Astrocyte (in vitro differentiated cells and primary cell): ENCODE data around the gene GCM1. TPM values are rescaled to one million over a fixed set of nuclear protein-coding genes. Genes with fewer than 3 reads are reported as not detected.

Experiments
- DNase-seq: peaks from one replicate; pipeline ENCODE4 v3.0.0-alpha.2; 2010; ENCODE audit warnings: low read depth
- FAIRE-seq: peaks from 2 replicates; lab custom pipeline; 2011; peaks lifted over from hg19 to GRCh38; lab: Jason Lieb, UNC
- H2AFZ ChIP-seq: 2 replicates; pipeline ENCODE4 v1.6.0; 2012; ENCODE audit warnings: low read depth, low read length, inconsistent platforms
- H3K27ac ChIP-seq: 2 replicates; pipeline ENCODE4 v1.5.1; 2011; ENCODE audit warnings: low read depth, low read length, inconsistent platforms
- H3K27me3 ChIP-seq: 2 replicates; pipeline ENCODE4 v1.6.0; 2011; ENCODE audit warnings: low read length, inconsistent platforms; ENCODE audit not compliant: insufficient read depth
- H3K36me3 ChIP-seq: 2 replicates; pipeline ENCODE4 v1.5.1; 2011; ENCODE audit warnings: low read length, inconsistent platforms; ENCODE audit not compliant: insufficient read depth
- H3K4me1 ChIP-seq: 2 replicates; pipeline ENCODE4 v1.5.1; 2011; ENCODE audit warnings: low read length, inconsistent platforms; ENCODE audit not compliant: insufficient read depth
- H3K4me2 ChIP-seq: 2 replicates; pipeline ENCODE4 v1.6.0; 2012; ENCODE audit warnings: low read length, inconsistent platforms
- H3K4me3 ChIP-seq: 2 replicates; pipeline ENCODE4 v1.5.1; 2011; ENCODE audit warnings: low read depth, mild to moderate bottlenecking, low read length, inconsistent platforms; ENCODE audit not compliant: insufficient read depth
- H3K79me2 ChIP-seq: 2 replicates; pipeline ENCODE4 v1.6.0; 2012; ENCODE audit warnings: mild to moderate bottlenecking, low read length, inconsistent platforms; ENCODE audit not compliant: insufficient read depth
- H3K9ac ChIP-seq: 2 replicates; pipeline ENCODE4 v1.6.0; 2012; ENCODE audit warnings: mild to moderate bottlenecking, low read length, inconsistent platforms
- H3K9me3 ChIP-seq: 2 replicates; pipeline ENCODE4 v1.5.1; 2012; ENCODE audit warnings: low read depth, mild to moderate bottlenecking, low read length, inconsistent platforms; ENCODE audit not compliant: insufficient read depth
- H4K20me1 ChIP-seq: 2 replicates; pipeline ENCODE4 v1.6.0; 2012; ENCODE audit warnings: low read length, inconsistent platforms; ENCODE audit not compliant: insufficient read depth
- H3K27ac Mint-ChIP-seq: one replicate; pipeline ENCODE4 v1.8.0; 2021; ENCODE audit warnings: mild to moderate bottlenecking, mixed read lengths; ENCODE audit not compliant: unreplicated experiment
- H3K27me3 Mint-ChIP-seq: one replicate; pipeline ENCODE4 v1.8.0; 2021; ENCODE audit warnings: low read depth, mixed read lengths; ENCODE audit not compliant: unreplicated experiment
- H3K36me3 Mint-ChIP-seq: one replicate; pipeline ENCODE4 v1.8.0; 2021; ENCODE audit warnings: low read depth, mixed read lengths; ENCODE audit not compliant: unreplicated experiment
- H3K4me1 Mint-ChIP-seq: one replicate; pipeline ENCODE4 v1.8.0; 2021; ENCODE audit warnings: low read depth, mixed read lengths; ENCODE audit not compliant: unreplicated experiment
- H3K4me3 Mint-ChIP-seq: one replicate; pipeline ENCODE4 v1.8.0; 2021; ENCODE audit warnings: mild to moderate bottlenecking, moderate library complexity, mixed read lengths; ENCODE audit not compliant: unreplicated experiment
- H3K9me3 Mint-ChIP-seq: one replicate; pipeline ENCODE4 v1.8.0; 2021; ENCODE audit warnings: mild to moderate bottlenecking, mixed read lengths; ENCODE audit not compliant: unreplicated experiment
- EZH2 ChIP-seq: IDR thresholded peaks from 2 replicates; pipeline ENCODE4 v1.6.1; 2012; ENCODE audit warnings: mild to moderate bottlenecking, low read length, inconsistent platforms; ENCODE audit not compliant: insufficient read depth
- total RNA-seq: library from RNA; stranded (reverse); gene quantifications from 2 replicates; pipeline ENCODE4 v1.2.1, GENCODE V29; 2021
- TF ChIP-seq, protein P1 (sequence below): IDR thresholded peaks from 2 replicates; pipeline ENCODE4 v1.5.1; 2011; ENCODE audit warnings: low read depth, mild to moderate bottlenecking, inconsistent platforms, low read length, moderate library complexity; ENCODE audit not compliant: insufficient read depth

GCM1 gene
- total RNA-seq, 1 donor from 2014 or later: not detected

DNA sequence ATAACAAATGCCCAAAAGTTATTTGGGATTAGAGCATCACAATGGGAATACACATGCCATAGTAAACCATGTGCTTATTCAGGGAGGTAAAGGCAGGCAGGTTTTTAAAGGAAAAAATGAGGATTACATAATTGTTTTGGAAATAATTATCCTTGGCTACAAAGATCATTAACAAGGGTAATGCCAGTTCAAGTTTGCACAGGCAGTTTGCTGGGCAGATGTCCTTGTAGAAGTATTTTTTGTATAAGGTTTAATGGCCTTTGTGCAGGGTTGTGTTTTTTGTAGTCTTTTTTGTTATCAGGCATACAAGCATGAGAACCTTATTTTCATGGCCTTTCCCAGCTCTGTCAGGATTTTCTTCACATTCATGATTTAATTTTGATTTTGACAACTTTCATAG, 58.7 kb downstream of the GCM1 start:
- Histone ChIP-seq H3K9me3 (no peaks in the 10 kb centered on the region), H2AFZ (no peak overlapping the region), H4K20me1 (peaks cover 5% of the 10 kb centered on the region), H3K9ac (no peak overlapping the region), H3K4me3 (no peak overlapping the region), H3K4me1 (no peaks in the 10 kb centered on the region), H3K36me3 (peaks cover 48% of the 10 kb centered on the region), H3K4me2 (no peak overlapping the region), H3K27me3 (no peaks in the 10 kb centered on the region), H3K27ac (no peak overlapping the region), H3K79me2 (no peaks in the 10 kb centered on the region)
- H3K27ac Mint-ChIP-seq: no peak overlapping the region
- H3K4me3 Mint-ChIP-seq: no peak overlapping the region
- peaks cover 5% of the 10 kb centered on the region for H3K36me3 Mint-ChIP-seq
- no peak for DNase-seq
- H3K4me1 Mint-ChIP-seq: peaks cover 3% of the 10 kb centered on the region
- TF ChIP-seq EZH2: no peak
- TF ChIP-seq, protein P1, sequence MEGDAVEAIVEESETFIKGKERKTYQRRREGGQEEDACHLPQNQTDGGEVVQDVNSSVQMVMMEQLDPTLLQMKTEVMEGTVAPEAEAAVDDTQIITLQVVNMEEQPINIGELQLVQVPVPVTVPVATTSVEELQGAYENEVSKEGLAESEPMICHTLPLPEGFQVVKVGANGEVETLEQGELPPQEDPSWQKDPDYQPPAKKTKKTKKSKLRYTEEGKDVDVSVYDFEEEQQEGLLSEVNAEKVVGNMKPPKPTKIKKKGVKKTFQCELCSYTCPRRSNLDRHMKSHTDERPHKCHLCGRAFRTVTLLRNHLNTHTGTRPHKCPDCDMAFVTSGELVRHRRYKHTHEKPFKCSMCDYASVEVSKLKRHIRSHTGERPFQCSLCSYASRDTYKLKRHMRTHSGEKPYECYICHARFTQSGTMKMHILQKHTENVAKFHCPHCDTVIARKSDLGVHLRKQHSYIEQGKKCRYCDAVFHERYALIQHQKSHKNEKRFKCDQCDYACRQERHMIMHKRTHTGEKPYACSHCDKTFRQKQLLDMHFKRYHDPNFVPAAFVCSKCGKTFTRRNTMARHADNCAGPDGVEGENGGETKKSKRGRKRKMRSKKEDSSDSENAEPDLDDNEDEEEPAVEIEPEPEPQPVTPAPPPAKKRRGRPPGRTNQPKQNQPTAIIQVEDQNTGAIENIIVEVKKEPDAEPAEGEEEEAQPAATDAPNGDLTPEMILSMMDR: no peak
- no peaks in the 10 kb centered on the region for H3K27me3 Mint-ChIP-seq
- FAIRE-seq: no peak
- no peaks in the 10 kb centered on the region for H3K9me3 Mint-ChIP-seq

DNA sequence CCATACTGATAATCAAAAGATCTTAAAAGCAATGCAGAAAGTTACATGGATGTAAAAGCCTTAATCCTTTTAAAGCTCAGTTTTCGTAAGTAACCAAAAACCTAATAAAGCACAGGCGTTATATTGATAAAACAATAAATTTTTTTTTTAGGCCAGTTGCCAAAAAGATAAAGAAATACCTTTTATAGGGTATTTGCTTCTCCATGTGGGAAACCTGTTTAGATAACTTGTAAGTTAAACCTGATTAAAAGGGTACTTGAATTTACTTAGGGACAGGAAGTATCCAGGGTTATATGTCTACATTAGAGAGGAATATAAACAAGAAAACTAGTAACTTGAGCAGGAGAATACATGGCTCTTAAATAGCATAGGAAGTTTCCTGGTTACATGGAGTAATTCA, 62.3 kb downstream of the GCM1 start:
- H3K4me1 ChIP-seq: no peaks in the 10 kb centered on the region
- H3K9ac ChIP-seq: no peak overlapping the region
- no peak for DNase-seq
- no peaks in the 10 kb centered on the region for H4K20me1 ChIP-seq
- Mint-ChIP-seq H3K9me3 (no peaks in the 10 kb centered on the region), H3K27me3 (no peaks in the 10 kb centered on the region), H3K4me3 (no peak overlapping the region), H3K27ac (no peak overlapping the region), H3K36me3 (peaks cover 2% of the 10 kb centered on the region), H3K4me1 (no peaks in the 10 kb centered on the region)
- no peak overlapping the region for H3K4me3 ChIP-seq
- no peaks in the 10 kb centered on the region for H3K27me3 ChIP-seq
- peaks cover 57% of the 10 kb centered on the region for H3K36me3 ChIP-seq
- no peak overlapping the region for H2AFZ ChIP-seq
- no peak for FAIRE-seq
- no peaks in the 10 kb centered on the region for H3K79me2 ChIP-seq
- H3K9me3 ChIP-seq: no peaks in the 10 kb centered on the region
- no peak overlapping the region for H3K4me2 ChIP-seq
- no peak for TF ChIP-seq EZH2
- TF ChIP-seq, protein P1: no peak
- H3K27ac ChIP-seq: no peak overlapping the region

DNA sequence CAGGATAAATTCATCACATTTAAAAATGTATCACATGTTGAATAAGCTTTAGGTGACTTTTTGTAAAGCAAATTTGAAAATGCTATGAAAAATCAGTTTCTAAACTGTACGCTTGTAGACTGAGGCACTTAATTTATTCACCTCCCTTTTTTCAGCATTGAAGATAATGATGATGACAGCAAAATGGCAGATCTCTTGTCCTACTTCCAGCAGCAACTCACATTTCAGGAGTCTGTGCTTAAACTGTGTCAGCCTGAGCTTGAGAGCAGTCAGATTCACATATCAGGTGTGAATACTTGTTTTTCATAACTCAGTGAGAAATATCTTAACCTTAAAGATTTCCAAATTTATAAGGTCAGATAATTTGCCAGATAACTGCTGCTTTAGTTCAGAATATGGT, 67.8 kb downstream of the GCM1 start:
- H3K36me3 Mint-ChIP-seq: peaks cover 2% of the 10 kb centered on the region
- peaks cover 59% of the 10 kb centered on the region for H3K36me3 ChIP-seq
- no peaks in the 10 kb centered on the region for H3K79me2 ChIP-seq
- no peaks in the 10 kb centered on the region for H4K20me1 ChIP-seq
- no peak for DNase-seq
- H3K9me3 ChIP-seq: no peaks in the 10 kb centered on the region
- no peaks in the 10 kb centered on the region for H3K4me1 Mint-ChIP-seq
- no peak for FAIRE-seq
- no peak overlapping the region for H3K27ac ChIP-seq
- H3K27me3 ChIP-seq: no peaks in the 10 kb centered on the region
- no peak overlapping the region for H3K4me3 Mint-ChIP-seq
- TF ChIP-seq, protein P1: no peak
- no peak for TF ChIP-seq EZH2
- no peak overlapping the region for H3K4me3 ChIP-seq
- no peak overlapping the region for H3K9ac ChIP-seq
- no peak overlapping the region for H3K4me2 ChIP-seq
- H3K27me3 Mint-ChIP-seq: no peaks in the 10 kb centered on the region
- no peaks in the 10 kb centered on the region for H3K4me1 ChIP-seq
- no peak overlapping the region for H2AFZ ChIP-seq
- H3K27ac Mint-ChIP-seq: no peak overlapping the region
- no peaks in the 10 kb centered on the region for H3K9me3 Mint-ChIP-seq

Other genes with a start within 250 kb of the GCM1 start
- not detected in 2 replicates for gene GSTA3, start 239.1 kb downstream of the GCM1 start, total RNA-seq
- 10.9 and 12.0 TPM in 2 replicates for gene GSTA4, start 153.6 kb downstream of the GCM1 start, total RNA-seq
- 15.6 and 17.4 TPM in 2 replicates for gene CILK1, start 87.0 kb downstream of the GCM1 start, total RNA-seq
- 72.6 and 80.2 TPM in 2 replicates for gene FBXO9, start 83.4 kb downstream of the GCM1 start, total RNA-seq
- gene ELOVL5, start 200.1 kb upstream of the GCM1 start, total RNA-seq: 48.3 and 52.8 TPM in 2 replicates